Central memory CD8-positive, alpha-beta T cell (primary cell): ENCODE results near the gene FCGR1A.
"Not testable (repeated sequence)": the region's sequence is repeated elsewhere in the genome, so short reads cannot be mapped to it uniquely, and the experiment has no call there.

Experiments
- ATAC-seq: fragments of 150-1000 bp; cut with Tn5 transposase; replicated peaks from 2 replicates; pipeline ENCODE4 v1.10.0; 2022; ENCODE audit warnings: mild to moderate bottlenecking, moderate FRiP score, moderate number of reproducible peaks; ENCODE audit not compliant: poor library complexity, severe bottlenecking; ENCODE audit errors: extremely low read depth
- DNase-seq, 2 donors: peaks; one replicate each; pipeline ENCODE4 v3.0.0; 2021; ENCODE audit warnings: low spot score in 2 of 2
- H3K27ac Mint-ChIP-seq: one replicate; pipeline ENCODE4 v1.8.0; 2022; ENCODE audit warnings: low read depth, mild to moderate bottlenecking, moderate library complexity, mixed read lengths
- H3K27me3 Mint-ChIP-seq: one replicate; pipeline ENCODE4 v1.8.0; 2022; ENCODE audit warnings: mixed read lengths
- H3K36me3 Mint-ChIP-seq: one replicate; pipeline ENCODE4 v1.8.0; 2022; ENCODE audit warnings: mild to moderate bottlenecking, moderate library complexity, mixed read lengths; ENCODE audit not compliant: insufficient read depth
- H3K4me1 Mint-ChIP-seq: one replicate; pipeline ENCODE4 v1.8.0; 2022; ENCODE audit warnings: mixed read lengths
- H3K4me3 Mint-ChIP-seq: one replicate; pipeline ENCODE4 v1.8.0; 2022; ENCODE audit warnings: mild to moderate bottlenecking, moderate library complexity, mixed read lengths
- H3K9me3 Mint-ChIP-seq: one replicate; pipeline ENCODE4 v1.8.0; 2022; ENCODE audit warnings: mixed read lengths

The FCGR1A gene

GRCh38 chr1:149783868-149784267 lies 1.4 kb downstream of the FCGR1A start:
- H3K4me1 Mint-ChIP-seq, H3K36me3 Mint-ChIP-seq, ATAC-seq, H3K4me3 Mint-ChIP-seq, H3K27ac Mint-ChIP-seq, H3K9me3 Mint-ChIP-seq, DNase-seq, H3K27me3 Mint-ChIP-seq: not testable (repeated sequence)

- not testable (repeated sequence) for H3K36me3 Mint-ChIP-seq, ATAC-seq, H3K4me1 Mint-ChIP-seq, H3K9me3 Mint-ChIP-seq, DNase-seq, H3K4me3 Mint-ChIP-seq, H3K27ac Mint-ChIP-seq, H3K27me3 Mint-ChIP-seq
Measured at GRCh38 chr1:149787688-149788451, 5.4 kb downstream of the FCGR1A start.

GRCh38 chr1:149792502-149792901 lies 10.0 kb downstream of the FCGR1A start:
- H3K9me3 Mint-ChIP-seq, H3K27me3 Mint-ChIP-seq, H3K36me3 Mint-ChIP-seq, H3K4me1 Mint-ChIP-seq: not testable (repeated sequence)
- Mint-ChIP-seq H3K4me3 (peak overlapping the region; percentile 96), H3K27ac (peak overlapping the region; percentile 98)
- DNase-seq = peak; percentile 60
- ATAC-seq = peak; percentile 79

- ATAC-seq (peak; percentile 95), DNase-seq (peak; percentile 69 to 70)
- H3K27me3 Mint-ChIP-seq, H3K9me3 Mint-ChIP-seq, H3K36me3 Mint-ChIP-seq, H3K4me1 Mint-ChIP-seq: not testable (repeated sequence)
- H3K27ac Mint-ChIP-seq = peak overlapping the region; percentile 98
- peak overlapping the region; percentile 96 for H3K4me3 Mint-ChIP-seq
Measured at GRCh38 chr1:149792912-149793515, 10.5 kb downstream of the FCGR1A start.

- DNase-seq, H3K9me3 Mint-ChIP-seq, H3K27me3 Mint-ChIP-seq, H3K27ac Mint-ChIP-seq, H3K36me3 Mint-ChIP-seq, H3K4me1 Mint-ChIP-seq, H3K4me3 Mint-ChIP-seq, ATAC-seq: not testable (repeated sequence)
Measured at GRCh38 chr1:149793885-149794284, 11.4 kb downstream of the FCGR1A start.

GRCh38 chr1:149801628-149802027 lies 19.1 kb downstream of the FCGR1A start:
- ATAC-seq, H3K27me3 Mint-ChIP-seq, H3K9me3 Mint-ChIP-seq, H3K4me1 Mint-ChIP-seq, H3K27ac Mint-ChIP-seq, H3K36me3 Mint-ChIP-seq, DNase-seq, H3K4me3 Mint-ChIP-seq: not testable (repeated sequence)

GRCh38 chr1:149804417-149805080 lies 22.1 kb downstream of the FCGR1A start:
- not testable (repeated sequence) for H3K4me1 Mint-ChIP-seq, H3K9me3 Mint-ChIP-seq, H3K27me3 Mint-ChIP-seq, H3K4me3 Mint-ChIP-seq, H3K36me3 Mint-ChIP-seq, H3K27ac Mint-ChIP-seq, DNase-seq, ATAC-seq

- H3K4me3 Mint-ChIP-seq = peak overlapping the region; percentile 84
Measured at GRCh38 chr1:149810697-149811405, 28.4 kb downstream of the FCGR1A start.

GRCh38 chr1:149811514-149811889 lies 29.0 kb downstream of the FCGR1A start:
- H3K27me3 Mint-ChIP-seq, DNase-seq, H3K4me1 Mint-ChIP-seq, H3K9me3 Mint-ChIP-seq: not testable (repeated sequence)
- Mint-ChIP-seq H3K4me3 (peak overlapping the region; percentile 84), H3K27ac (peak overlapping the region; percentile 89), H3K36me3 (peaks cover 14% of the 10 kb centered on the region)
- peak; percentile 8 for ATAC-seq

More at GRCh38 chr1:149810697-149811405, 28.4 kb downstream of the FCGR1A start:
- not testable (repeated sequence) for H3K27me3 Mint-ChIP-seq, H3K4me1 Mint-ChIP-seq, DNase-seq, H3K9me3 Mint-ChIP-seq, ATAC-seq
- H3K27ac Mint-ChIP-seq = peak overlapping the region; percentile 89
- H3K36me3 Mint-ChIP-seq = peaks cover 14% of the 10 kb centered on the region

- DNase-seq (peak; percentile 76 to 89), ATAC-seq (peak; percentile 90)
- H3K4me1 Mint-ChIP-seq, H3K9me3 Mint-ChIP-seq, H3K27me3 Mint-ChIP-seq: not testable (repeated sequence)
- Mint-ChIP-seq H3K4me3 (peak overlapping the region; percentile 84), H3K27ac (peak overlapping the region; percentile 89), H3K36me3 (peaks cover 14% of the 10 kb centered on the region)
Measured at GRCh38 chr1:149811890-149812829, 29.7 kb downstream of the FCGR1A start.

- DNase-seq = peak; percentile 48 to 70
- Mint-ChIP-seq H3K27ac (peak overlapping the region; percentile 89), H3K4me3 (peak overlapping the region; percentile 84), H3K36me3 (peaks cover 14% of the 10 kb centered on the region)
- not testable (repeated sequence) for H3K27me3 Mint-ChIP-seq, H3K9me3 Mint-ChIP-seq, H3K4me1 Mint-ChIP-seq
- ATAC-seq = peak; percentile 24
Measured at GRCh38 chr1:149812893-149813801, 30.7 kb downstream of the FCGR1A start.
